Measurements from ENCODE around the gene RAPSN.

RAPSN gene

GRCh38 chr11:47394322-47395222, 54.4 kb downstream of the RAPSN start:
- H3K4me1 Mint-ChIP-seq = peaks cover 64% of the 10 kb centered on the region
- no peaks in the 10 kb centered on the region for H3K9me3 Mint-ChIP-seq
- DNase-seq = no peak
- no peak for TF ChIP-seq CTCF (IDR thresholded peaks at IDR 0.05)
- peak overlapping the region; percentile 69 for H3K27ac Mint-ChIP-seq
- H3K27me3 Mint-ChIP-seq (ENCODE audit: low read depth, poor library complexity) = peaks cover 3% of the 10 kb centered on the region
- H3K4me3 Mint-ChIP-seq = no peak overlapping the region
- H3K36me3 Mint-ChIP-seq (ENCODE audit: low read depth) = no peaks in the 10 kb centered on the region

- Mint-ChIP-seq H3K27me3 (ENCODE audit: low read depth, poor library complexity) (peaks cover 3% of the 10 kb centered on the region), H3K4me1 (peaks cover 59% of the 10 kb centered on the region), H3K27ac (peak overlapping the region; percentile 69), H3K36me3 (ENCODE audit: low read depth) (no peaks in the 10 kb centered on the region), H3K9me3 (no peaks in the 10 kb centered on the region), H3K4me3 (no peak overlapping the region)
- TF ChIP-seq CTCF (IDR thresholded peaks at IDR 0.05) = no peak
- DNase-seq = no peak
Observed at GRCh38 chr11:47394050-47394321, 55.0 kb downstream of the RAPSN start.

- Mint-ChIP-seq H3K4me3 (no peak overlapping the region), H3K36me3 (ENCODE audit: low read depth) (no peaks in the 10 kb centered on the region), H3K4me1 (peaks cover 53% of the 10 kb centered on the region), H3K27me3 (ENCODE audit: low read depth, poor library complexity) (peaks cover 3% of the 10 kb centered on the region), H3K27ac (peak overlapping the region; percentile 59), H3K9me3 (no peaks in the 10 kb centered on the region)
- no peak for TF ChIP-seq CTCF (IDR thresholded peaks at IDR 0.05)
- no peak for DNase-seq
Observed at GRCh38 chr11:47393163-47394049, 55.5 kb downstream of the RAPSN start.

- no peak for TF ChIP-seq CTCF (IDR thresholded peaks at IDR 0.05)
- H3K9me3 Mint-ChIP-seq = no peaks in the 10 kb centered on the region
- H3K27me3 Mint-ChIP-seq (ENCODE audit: low read depth, poor library complexity) = peaks cover 7% of the 10 kb centered on the region
- peaks cover 46% of the 10 kb centered on the region for H3K4me1 Mint-ChIP-seq
- no peak overlapping the region for H3K27ac Mint-ChIP-seq
- no peak overlapping the region for H3K4me3 Mint-ChIP-seq
- DNase-seq = no peak
- no peaks in the 10 kb centered on the region for H3K36me3 Mint-ChIP-seq (ENCODE audit: low read depth)
Observed at GRCh38 chr11:47392546-47393162, 56.3 kb downstream of the RAPSN start.

- H3K36me3 Mint-ChIP-seq (ENCODE audit: low read depth) = no peaks in the 10 kb centered on the region
- TF ChIP-seq CTCF (IDR thresholded peaks at IDR 0.05) = no peak
Observed at GRCh38 chr11:47391711-47392432, 57.1 kb downstream of the RAPSN start.

More at GRCh38 chr11:47391711-47392432, 57.1 kb downstream of the RAPSN start:
- DNase-seq = no peak
- H3K9me3 Mint-ChIP-seq = no peaks in the 10 kb centered on the region
- no peak overlapping the region for H3K4me3 Mint-ChIP-seq
- peaks cover 7% of the 10 kb centered on the region for H3K27me3 Mint-ChIP-seq (ENCODE audit: low read depth, poor library complexity)
- H3K4me1 Mint-ChIP-seq = peaks cover 46% of the 10 kb centered on the region
- no peak overlapping the region for H3K27ac Mint-ChIP-seq

Measured in nephron progenitor cell (in vitro differentiated cells).